Prostate gland (tissue), 2 donors: Measurements from ENCODE around the gene ANKRD66. TPM values are rescaled to one million over a fixed set of nuclear protein-coding genes. Genes with fewer than 3 reads are reported as not detected.

Experiments used
- DNase-seq: peaks from one replicate; pipeline ENCODE4 v3.0.0-alpha.2; 2019; ENCODE audit warnings: low spot score
- H3K27ac ChIP-seq, 2 donors: fragments of 200-600 bp; sonication (generic); 2 replicates each; pipeline ENCODE4 v1.5.1; 2017 to 2019
- H3K27me3 ChIP-seq: fragments of 200-600 bp; sonication (generic); replicated peaks from 2 replicates; pipeline ENCODE4 v1.5.1; 2019; ENCODE audit not compliant: insufficient read depth
- H3K36me3 ChIP-seq, 2 donors: fragments of 200-600 bp; sonication (generic); 1 replicate in 1 of 2; 2 replicates in 1 of 2; pipeline versions ENCODE4 v1.5.1 to v1.8.1; 2017 to 2019
- H3K4me1 ChIP-seq: fragments of 200-600 bp; sonication (generic); replicated peaks from 2 replicates; pipeline ENCODE4 v1.5.1; 2019
- H3K4me3 ChIP-seq, 2 donors: fragments of 200-600 bp; sonication (generic); 2 replicates each; pipeline ENCODE4 v1.5.1; 2017 to 2019
- H3K9me3 ChIP-seq: fragments of 200-600 bp; sonication (generic); 2 replicates; pipeline ENCODE4 v1.5.1; 2017
- CTCF ChIP-seq, 4 experiments: fragments of 200-600 bp in 2 of 4; fragments of 450-650 bp in 2 of 4; sonication (generic) in 2 of 4; IDR thresholded peaks; 1 replicate in 3 of 4; 2 replicates in 1 of 4; pipeline ENCODE4 v1.5.1; 2016 to 2019; ENCODE audit warnings: antibody characterized with exemption in 4 of 4, mild to moderate bottlenecking in 2 of 4, moderate library complexity in 2 of 4
- POLR2A ChIP-seq: fragments of 450-650 bp; IDR thresholded peaks from one replicate; pipeline ENCODE4 v1.6.1; 2016; ENCODE audit warnings: antibody characterized with exemption, mild to moderate bottlenecking
- POLR2AphosphoS5 ChIP-seq: sonication (generic); formaldehyde crosslinking; IDR thresholded peaks from one replicate; pipeline ENCODE4 v1.6.1; 2017; ENCODE audit warnings: antibody characterized with exemption
- WGBS: methylation state at CpG from one replicate; pipeline ENCODE4 v1.1.5; 2018; 5-methylcytosine and 5-hydroxymethylcytosine counted together
- intact Hi-C: fragments of 100-400 bp; cut with DNase I; formaldehyde crosslinking; loops from one replicate; pipeline ENCODE4 v1.14.2; 2022
- total RNA-seq, 2 donors: library from RNA; depleted of rRNA; stranded (reverse); fragments of >200 nt; gene quantifications; one replicate each; pipeline ENCODE4 v1.1.0, GENCODE V29; 2016

Gene ANKRD66
- total RNA-seq, 2 donors from 2014 or later, result not detected

GRCh38 chr6:46715141-46715540 is 31.6 kb upstream of the ANKRD66 start:
- no peak overlapping the region for H3K4me3 ChIP-seq
- no peak overlapping the region for H3K27ac ChIP-seq
- TF ChIP-seq CTCF (IDR thresholded peaks at IDR 0.05) (no peak), POLR2A (no peak), POLR2AphosphoS5 (no peak)
- H3K9me3 ChIP-seq, result no peaks in the 10 kb centered on the region
- DNase-seq, result no peak
- intact Hi-C loops, result no loop called here
- H3K36me3 ChIP-seq, result no peaks in the 10 kb centered on the region
- no peaks in the 10 kb centered on the region for H3K27me3 ChIP-seq
- H3K4me1 ChIP-seq, result no peaks in the 10 kb centered on the region

- H3K27me3 ChIP-seq, result no peaks in the 10 kb centered on the region
- no peaks in the 10 kb centered on the region for H3K4me1 ChIP-seq
- no peak for TF ChIP-seq POLR2AphosphoS5
- no peak for TF ChIP-seq CTCF (IDR thresholded peaks at IDR 0.05)
- no peak for TF ChIP-seq POLR2A
- 86% methylated on average over 1 of the region's 1 CpG for WGBS
- no peak for DNase-seq
- H3K27ac ChIP-seq, result no peak overlapping the region
- no peak overlapping the region for H3K4me3 ChIP-seq
- H3K36me3 ChIP-seq, result no peaks in the 10 kb centered on the region
- no peaks in the 10 kb centered on the region for H3K9me3 ChIP-seq
- intact Hi-C loops, result no loop called here
These were observed 27.6 kb upstream of the ANKRD66 start for GRCh38 chr6:46719099-46719498.

GRCh38 chr6:46720401-46720800 is 26.3 kb upstream of the ANKRD66 start:
- WGBS, result 100% methylated on average over 1 of the region's 1 CpG
- H3K4me1 ChIP-seq, result no peaks in the 10 kb centered on the region
- no peaks in the 10 kb centered on the region for H3K27me3 ChIP-seq
- H3K27ac ChIP-seq, result no peak overlapping the region
- H3K9me3 ChIP-seq, result no peaks in the 10 kb centered on the region
- intact Hi-C loops, result no loop called here
- no peaks in the 10 kb centered on the region for H3K36me3 ChIP-seq
- H3K4me3 ChIP-seq, result no peak overlapping the region
- TF ChIP-seq POLR2AphosphoS5, result no peak
- TF ChIP-seq POLR2A, result no peak
- no peak for TF ChIP-seq CTCF (IDR thresholded peaks at IDR 0.05)
- no peak for DNase-seq

GRCh38 chr6:46729787-46730326 is 16.9 kb upstream of the ANKRD66 start:
- Histone ChIP-seq H3K27me3 (no peaks in the 10 kb centered on the region), H3K36me3 (no peaks in the 10 kb centered on the region), H3K9me3 (no peaks in the 10 kb centered on the region), H3K4me1 (no peaks in the 10 kb centered on the region), H3K4me3 (no peak overlapping the region), H3K27ac (no peak overlapping the region)
- no peak for DNase-seq
- no peak for TF ChIP-seq POLR2AphosphoS5
- WGBS, result 92% methylated on average over 1 of the region's 1 CpG
- intact Hi-C loops, result no loop called here

GRCh38 chr6:46730921-46731461 is 15.7 kb upstream of the ANKRD66 start:
- H3K4me3 ChIP-seq, result no peak overlapping the region
- intact Hi-C loops, result no loop called here
- no peaks in the 10 kb centered on the region for H3K36me3 ChIP-seq
- DNase-seq, result no peak
- peaks cover 3% of the 10 kb centered on the region for H3K4me1 ChIP-seq
- no peaks in the 10 kb centered on the region for H3K27me3 ChIP-seq
- no peak overlapping the region for H3K27ac ChIP-seq
- H3K9me3 ChIP-seq, result no peaks in the 10 kb centered on the region
- WGBS, result 40% methylated on average over 4 of the region's 4 CpGs
- no peak for TF ChIP-seq POLR2AphosphoS5
- no peak for TF ChIP-seq CTCF (IDR thresholded peaks at IDR 0.05)
- TF ChIP-seq POLR2A, result no peak
